Measurements from ENCODE around the gene PTPN14. TPM values are rescaled to one million over a fixed set of nuclear protein-coding genes. Genes with fewer than 3 reads are reported as not detected.
"Not testable (repeated sequence)": the region's sequence is repeated elsewhere in the genome, so short reads cannot be mapped to it uniquely, and the experiment has no call there.

The PTPN14 gene
- total RNA-seq, 2 donors from 2014 or later = 17.8 to 22.5 TPM

- intact Hi-C loops (cut with DNase I) = no loop called here
- no peak for ATAC-seq
Observed at GRCh38 chr1:214518361-214518760, 33.0 kb downstream of the PTPN14 start.

GRCh38 chr1:214516434-214517326 is 34.7 kb downstream of the PTPN14 start:
- intact Hi-C loops (cut with DNase I) = no loop called here
- no peak for DNase-seq
- ATAC-seq = peak in 1 of 2 donors; percentile 31

More at GRCh38 chr1:214518361-214518760, 33.0 kb downstream of the PTPN14 start:
- DNase-seq = no peak

- intact Hi-C loops (cut with DNase I) = no loop called here
- ATAC-seq = no peak
- DNase-seq = no peak
Observed at GRCh38 chr1:214515544-214516433, 35.6 kb downstream of the PTPN14 start.

GRCh38 chr1:214514819-214515383 is 36.5 kb downstream of the PTPN14 start:
- no peak for ATAC-seq
- no peak for DNase-seq
- intact Hi-C loops (cut with DNase I) = no loop called here

- DNase-seq = no peak
- no peak for ATAC-seq
- intact Hi-C loops (cut with DNase I) = no loop called here
Observed at GRCh38 chr1:214514032-214514818, 37.2 kb downstream of the PTPN14 start.

GRCh38 chr1:214513394-214513793 is 38.0 kb downstream of the PTPN14 start:
- intact Hi-C loops (cut with DNase I) = no loop called here
- ATAC-seq (no peak), DNase-seq (no peak)

- DNase-seq (no peak), ATAC-seq (no peak)
- intact Hi-C loops (cut with DNase I) = no loop called here
Observed at GRCh38 chr1:214511639-214511998, 39.8 kb downstream of the PTPN14 start.

- ATAC-seq (no peak), DNase-seq (no peak)
- intact Hi-C loops (cut with DNase I) = no loop called here
Observed at GRCh38 chr1:214510914-214511638, 40.3 kb downstream of the PTPN14 start.

GRCh38 chr1:214510477-214510876 is 40.9 kb downstream of the PTPN14 start:
- ATAC-seq = no peak
- intact Hi-C loops (cut with DNase I) = no loop called here
- no peak for DNase-seq

GRCh38 chr1:214509622-214510021 is 41.8 kb downstream of the PTPN14 start:
- ATAC-seq; DNase-seq; intact Hi-C loops (cut with DNase I): not testable (repeated sequence)

GRCh38 chr1:214506972-214507431 is 44.4 kb downstream of the PTPN14 start:
- intact Hi-C loops (cut with DNase I) = no loop called here
- no peak for ATAC-seq
- DNase-seq = no peak

- no peak for ATAC-seq
- no peak for DNase-seq
- intact Hi-C loops (cut with DNase I) = no loop called here
Observed at GRCh38 chr1:214505134-214505533, 46.3 kb downstream of the PTPN14 start.

- no peak for DNase-seq
- intact Hi-C loops (cut with DNase I) = no loop called here
- ATAC-seq = no peak
Observed at GRCh38 chr1:214504330-214504729, 47.1 kb downstream of the PTPN14 start.

- DNase-seq = no peak
- ATAC-seq = no peak
- intact Hi-C loops (cut with DNase I) = no loop called here
Observed at GRCh38 chr1:214503553-214503952, 47.8 kb downstream of the PTPN14 start.

- intact Hi-C loops (cut with DNase I) = no loop called here
- no peak for ATAC-seq
- no peak for DNase-seq
Observed at GRCh38 chr1:214500340-214501055, 50.9 kb downstream of the PTPN14 start.

GRCh38 chr1:214499732-214500131 is 51.7 kb downstream of the PTPN14 start:
- ATAC-seq (no peak), DNase-seq (no peak)
- intact Hi-C loops (cut with DNase I) = no loop called here

GRCh38 chr1:214498021-214498420 is 53.4 kb downstream of the PTPN14 start:
- DNase-seq (no peak), ATAC-seq (no peak)
- intact Hi-C loops (cut with DNase I) = no loop called here

- intact Hi-C loops (cut with DNase I) = no loop called here
- DNase-seq (no peak), ATAC-seq (no peak)
Observed at GRCh38 chr1:214496126-214496525, 55.3 kb downstream of the PTPN14 start.
